Body of pancreas (tissue), 4 donors: ENCODE data around the gene CUZD1. TPM values are rescaled to one million over a fixed set of nuclear protein-coding genes. Genes with fewer than 3 reads are reported as not detected.

Source experiments
- ATAC-seq: fragments of 150-250 bp; one replicate; pipeline ENCODE4 v1.9.1; 2016
- DNase-seq, 4 donors: peaks; one replicate each; pipeline ENCODE4 v3.0.0-alpha.2; 2019
- H3K27ac ChIP-seq, 4 donors: fragments of 200-600 bp; sonication (generic); 1 replicate in 3 of 4; 2 replicates in 1 of 4; pipeline versions ENCODE4 v1.5.1 to v1.6.1; 2016 to 2019; ENCODE audit warnings: mild to moderate bottlenecking in 1 of 4, mixed read lengths in 1 of 4, moderate library complexity in 1 of 4
- H3K27me3 ChIP-seq, 2 donors: fragments of 200-600 bp; sonication (generic); one replicate each; pipeline ENCODE4 v1.6.0; 2016; ENCODE audit warnings: mild to moderate bottlenecking in 1 of 2
- H3K36me3 ChIP-seq, 2 donors: fragments of 200-600 bp; sonication (generic); replicated peaks in 1 of 2; 2 replicates each; pipeline ENCODE4 v1.5.1; 2016; ENCODE audit warnings: low read depth in 2 of 2; ENCODE audit not compliant: insufficient read depth in 1 of 2
- H3K4me1 ChIP-seq: fragments of 200-600 bp; sonication (generic); one replicate; pipeline ENCODE4 v1.6.0; 2016
- H3K4me3 ChIP-seq, 2 donors: fragments of 200-600 bp; sonication (generic); 1 replicate in 1 of 2; 2 replicates in 1 of 2; pipeline ENCODE4 v1.5.1; 2016 to 2019
- H3K9me3 ChIP-seq, 3 donors: fragments of 200-600 bp; sonication (generic); 1 replicate in 2 of 3; 2 replicates in 1 of 3; pipeline ENCODE4 v1.5.1; 2016
- CTCF ChIP-seq, 7 experiments: fragments of 450-650 bp in 4 of 7; fragments of 200-600 bp in 3 of 7; sonication (generic) in 3 of 7; IDR thresholded peaks; one replicate each; pipeline ENCODE4 v1.5.1; 2016 to 2019; ENCODE audit warnings: antibody characterized with exemption in 7 of 7
- POLR2A ChIP-seq, 3 donors: fragments of 450-650 bp; IDR thresholded peaks; one replicate each; pipeline ENCODE4 v1.6.1; 2016; ENCODE audit warnings: antibody characterized with exemption in 3 of 3, mild to moderate bottlenecking in 2 of 3
- whole genome bisulfite sequencing, 2 donors: methylation state at CpG; one replicate each; pipeline ENCODE4 v1.1.5; 2017; 5-methylcytosine and 5-hydroxymethylcytosine counted together
- intact Hi-C: fragments of 100-400 bp; cut with DNase I; formaldehyde crosslinking; loops from one replicate; pipeline ENCODE4 v1.15.1; 2023
- total RNA-seq, 2 donors: library from RNA; depleted of rRNA; stranded (reverse); fragments of >200 nt; gene quantifications; one replicate each; pipeline ENCODE4 v1.1.0, GENCODE V29; 2016

CUZD1 gene
- total RNA-seq, 2 donors from 2014 or later = 225 to 837 TPM

GRCh38 chr10:122812751-122813150 lies 32.9 kb downstream of the CUZD1 start:
- no peak for TF ChIP-seq POLR2A (IDR thresholded peaks at IDR 0.05)
- TF ChIP-seq CTCF (IDR thresholded peaks at IDR 0.05) = no peak
- no peaks in the 10 kb centered on the region for H3K36me3 ChIP-seq
- H3K27me3 ChIP-seq = no peaks in the 10 kb centered on the region
- H3K9me3 ChIP-seq = no peaks in the 10 kb centered on the region
- no peak for ATAC-seq
- H3K4me3 ChIP-seq = no peak overlapping the region
- DNase-seq = no peak
- 69 to 72% methylated on average over 4 of the region's 4 CpGs for WGBS, 2 donors
- no peak overlapping the region for H3K27ac ChIP-seq
- no peaks in the 10 kb centered on the region for H3K4me1 ChIP-seq
- intact Hi-C loops = no loop called here

GRCh38 chr10:122802282-122802681 lies 43.4 kb downstream of the CUZD1 start:
- no peaks in the 10 kb centered on the region for H3K4me1 ChIP-seq
- no peaks in the 10 kb centered on the region for H3K36me3 ChIP-seq
- DNase-seq = no peak
- H3K4me3 ChIP-seq = no peak overlapping the region
- 76 to 88% methylated on average over 4 to 7 of the region's 7 CpGs for WGBS, 2 donors
- no peak overlapping the region for H3K27ac ChIP-seq
- ATAC-seq = no peak
- TF ChIP-seq POLR2A (IDR thresholded peaks at IDR 0.05) (no peak), CTCF (IDR thresholded peaks at IDR 0.05) (no peak)
- H3K27me3 ChIP-seq = no peaks in the 10 kb centered on the region
- intact Hi-C loops = no loop called here
- no peaks in the 10 kb centered on the region for H3K9me3 ChIP-seq

- DNase-seq (no peak), ATAC-seq (no peak)
- 77 to 80% methylated on average over 5 to 12 of the region's 12 CpGs for WGBS, 2 donors
- Histone ChIP-seq H3K9me3 (no peaks in the 10 kb centered on the region), H3K27ac (no peak overlapping the region), H3K27me3 (no peaks in the 10 kb centered on the region), H3K4me1 (no peaks in the 10 kb centered on the region), H3K36me3 (no peaks in the 10 kb centered on the region), H3K4me3 (no peak overlapping the region)
- TF ChIP-seq POLR2A (IDR thresholded peaks at IDR 0.05) (no peak), CTCF (IDR thresholded peaks at IDR 0.05) (no peak)
- intact Hi-C loops = no loop called here
Observed at GRCh38 chr10:122798704-122799231, 46.9 kb downstream of the CUZD1 start.

- no peaks in the 10 kb centered on the region for H3K27me3 ChIP-seq
- intact Hi-C loops = no loop called here
- no peak overlapping the region for H3K27ac ChIP-seq
- no peaks in the 10 kb centered on the region for H3K36me3 ChIP-seq
- WGBS, 2 donors = 24 to 40% methylated on average over 2 of the region's 2 CpGs
- no peaks in the 10 kb centered on the region for H3K9me3 ChIP-seq
- no peaks in the 10 kb centered on the region for H3K4me1 ChIP-seq
- no peak for ATAC-seq
- H3K4me3 ChIP-seq = no peak overlapping the region
- TF ChIP-seq CTCF (IDR thresholded peaks at IDR 0.05) = no peak
- no peak for DNase-seq
Observed at GRCh38 chr10:122796796-122797195, 48.9 kb downstream of the CUZD1 start.

- TF ChIP-seq CTCF (IDR thresholded peaks at IDR 0.05) (no peak), POLR2A (IDR thresholded peaks at IDR 0.05) (no peak)
- no peak overlapping the region for H3K4me3 ChIP-seq
- H3K9me3 ChIP-seq = no peaks in the 10 kb centered on the region
- DNase-seq = no peak
- intact Hi-C loops = no loop called here
- no peak for ATAC-seq
- no peaks in the 10 kb centered on the region for H3K36me3 ChIP-seq
- no peak overlapping the region for H3K27ac ChIP-seq
- H3K4me1 ChIP-seq = no peaks in the 10 kb centered on the region
- 27 to 53% methylated on average over 5 of the region's 5 CpGs for WGBS, 2 donors
- H3K27me3 ChIP-seq = no peaks in the 10 kb centered on the region
Observed at GRCh38 chr10:122795924-122796323, 49.7 kb downstream of the CUZD1 start.
